ENCODE measurements around the gene MKRN1.

GRCh38 chr7:140455743-140456142, 23.6 kb downstream of the MKRN1 start:
- no peak for TF ChIP-seq POLR2AphosphoS5 (IDR thresholded peaks at IDR 0.05; ENCODE audit: insufficient read depth in 1 of 2, low read depth in 1 of 2)
- TF ChIP-seq, protein P1, sequence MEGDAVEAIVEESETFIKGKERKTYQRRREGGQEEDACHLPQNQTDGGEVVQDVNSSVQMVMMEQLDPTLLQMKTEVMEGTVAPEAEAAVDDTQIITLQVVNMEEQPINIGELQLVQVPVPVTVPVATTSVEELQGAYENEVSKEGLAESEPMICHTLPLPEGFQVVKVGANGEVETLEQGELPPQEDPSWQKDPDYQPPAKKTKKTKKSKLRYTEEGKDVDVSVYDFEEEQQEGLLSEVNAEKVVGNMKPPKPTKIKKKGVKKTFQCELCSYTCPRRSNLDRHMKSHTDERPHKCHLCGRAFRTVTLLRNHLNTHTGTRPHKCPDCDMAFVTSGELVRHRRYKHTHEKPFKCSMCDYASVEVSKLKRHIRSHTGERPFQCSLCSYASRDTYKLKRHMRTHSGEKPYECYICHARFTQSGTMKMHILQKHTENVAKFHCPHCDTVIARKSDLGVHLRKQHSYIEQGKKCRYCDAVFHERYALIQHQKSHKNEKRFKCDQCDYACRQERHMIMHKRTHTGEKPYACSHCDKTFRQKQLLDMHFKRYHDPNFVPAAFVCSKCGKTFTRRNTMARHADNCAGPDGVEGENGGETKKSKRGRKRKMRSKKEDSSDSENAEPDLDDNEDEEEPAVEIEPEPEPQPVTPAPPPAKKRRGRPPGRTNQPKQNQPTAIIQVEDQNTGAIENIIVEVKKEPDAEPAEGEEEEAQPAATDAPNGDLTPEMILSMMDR (IDR thresholded peaks at IDR 0.05) = no peak
